ENCODE data around the gene RPL10A. TPM values are rescaled to one million over a fixed set of nuclear protein-coding genes. Genes with fewer than 3 reads are reported as not detected.

The RPL10A gene
- polyA plus RNA-seq, 2 of the 4 experiments (the other 2 are of a cell fraction): 1,150 to 1,645 TPM

DNA sequence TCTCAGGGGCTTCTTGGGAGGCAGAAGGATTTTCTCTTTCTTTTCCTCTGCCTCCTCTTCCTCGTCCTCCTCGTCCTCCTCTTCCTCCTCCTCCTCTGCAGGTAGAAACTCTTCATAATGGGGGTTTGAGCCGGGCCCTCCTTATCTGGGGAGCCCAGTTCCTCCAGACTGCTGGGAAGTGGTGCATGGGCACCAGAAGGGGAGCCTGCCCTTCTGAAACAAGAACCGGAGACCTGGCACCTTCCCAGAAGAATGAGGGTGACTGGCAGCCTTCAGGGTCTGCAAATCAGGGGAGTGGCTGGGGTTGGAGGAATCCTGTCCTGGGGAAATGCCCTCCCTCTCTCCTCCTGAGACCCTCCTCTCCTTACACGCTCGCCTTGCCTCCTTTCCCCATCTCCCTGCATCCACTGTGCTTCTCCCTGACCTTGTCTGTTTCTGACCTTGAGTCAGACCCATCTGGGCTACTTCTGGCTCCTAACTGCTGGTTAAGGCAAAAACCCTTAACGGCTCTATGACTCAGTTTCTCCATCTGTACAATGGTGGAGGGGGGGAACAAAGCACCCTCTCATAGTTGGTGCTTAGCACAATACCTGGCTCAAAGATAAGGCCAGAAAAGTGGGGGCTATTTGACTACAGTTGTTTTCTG lies 42.8 kb downstream of the RPL10A start:
- no peak for FAIRE-seq

DNA sequence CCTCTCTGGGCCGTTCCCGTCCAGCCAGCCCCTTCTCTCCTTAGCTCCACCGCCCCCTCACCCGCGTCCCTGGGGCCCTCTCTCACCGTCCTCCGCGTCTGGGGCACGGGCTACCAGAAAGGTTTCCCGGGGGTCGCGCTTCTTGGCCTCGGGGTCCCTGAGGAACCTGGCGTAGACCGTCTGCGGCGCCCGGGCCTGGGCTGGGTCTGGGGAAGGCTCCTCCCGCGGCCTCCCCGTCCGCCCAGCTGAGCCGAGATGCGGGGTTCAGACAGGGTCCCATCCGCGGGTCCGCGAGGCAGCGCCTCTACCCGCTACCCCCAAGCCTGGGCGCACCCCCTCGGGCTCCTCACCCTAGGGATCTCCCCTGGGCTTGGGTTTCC lies 43.4 kb downstream of the RPL10A start:
- DNase-seq (ENCODE audit: low read depth in 1 of 2, low spot score in 1 of 2): no peak
- Histone ChIP-seq H3K4me1 (no peaks in the 10 kb centered on the region), H3K4me2 (no peak overlapping the region), H3K27ac (no peak overlapping the region), H3K9me3 (no peaks in the 10 kb centered on the region), H3K4me3 (no peak overlapping the region)
- ATAC-seq: no peak
- no peak for TF ChIP-seq KDM1A (IDR thresholded peaks at IDR 0.05; ENCODE audit: low read depth)
- ChIA-PET CTCF (interaction anchor here (1.1 to 2.3 kb wide), 2 partner anchors 11 to 225 kb away, joined by 3 to 5 read pairs; partner anchors contain the start of gene ARMC12), POLR2A (no interaction called here)
- WGBS (ENCODE audit: missing lambda C conversion rate): 77% methylated on average over 31 of the region's 32 CpGs
- FAIRE-seq: no peak

More for the DNA sequence above, 42.8 kb downstream of the RPL10A start:
- no peaks in the 10 kb centered on the region for H3K4me1 ChIP-seq
- no peaks in the 10 kb centered on the region for H3K9me3 ChIP-seq
- DNase-seq (ENCODE audit: low read depth in 1 of 2, low spot score in 1 of 2) (no peak), ATAC-seq (no peak)
- CTCF ChIA-PET: interaction anchor here (1.1 to 2.3 kb wide), 2 partner anchors 11 to 226 kb away, joined by 3 to 5 read pairs; partner anchors contain the start of gene ARMC12
- POLR2A ChIA-PET: no interaction called here
- no peak overlapping the region for H3K27ac ChIP-seq
- WGBS (ENCODE audit: missing lambda C conversion rate): 67% methylated on average over 6 of the region's 7 CpGs
- no peak overlapping the region for H3K4me2 ChIP-seq
- TF ChIP-seq, protein P1, sequence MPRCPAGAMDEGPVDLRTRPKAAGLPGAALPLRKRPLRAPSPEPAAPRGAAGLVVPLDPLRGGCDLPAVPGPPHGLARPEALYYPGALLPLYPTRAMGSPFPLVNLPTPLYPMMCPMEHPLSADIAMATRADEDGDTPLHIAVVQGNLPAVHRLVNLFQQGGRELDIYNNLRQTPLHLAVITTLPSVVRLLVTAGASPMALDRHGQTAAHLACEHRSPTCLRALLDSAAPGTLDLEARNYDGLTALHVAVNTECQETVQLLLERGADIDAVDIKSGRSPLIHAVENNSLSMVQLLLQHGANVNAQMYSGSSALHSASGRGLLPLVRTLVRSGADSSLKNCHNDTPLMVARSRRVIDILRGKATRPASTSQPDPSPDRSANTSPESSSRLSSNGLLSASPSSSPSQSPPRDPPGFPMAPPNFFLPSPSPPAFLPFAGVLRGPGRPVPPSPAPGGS (IDR thresholded peaks at IDR 0.05): no peak
- TF ChIP-seq BHLHE40 (IDR thresholded peaks at IDR 0.05; ENCODE audit: low read depth, low read length): no peak
- TF ChIP-seq POLR2AphosphoS2 (conservative IDR thresholded peaks at IDR 0.05; ENCODE audit: low read length): no peak
- no peak for TF ChIP-seq SREBF2 (IDR thresholded peaks at IDR 0.05)
- no peak for TF ChIP-seq KDM1A (IDR thresholded peaks at IDR 0.05; ENCODE audit: low read depth)
- no peak for TF ChIP-seq TP53 (CRISPR knock-in tag; IDR thresholded peaks at IDR 0.05)
- no peak for TF ChIP-seq CEBPB (IDR thresholded peaks at IDR 0.05)
- TF ChIP-seq, protein P2, sequence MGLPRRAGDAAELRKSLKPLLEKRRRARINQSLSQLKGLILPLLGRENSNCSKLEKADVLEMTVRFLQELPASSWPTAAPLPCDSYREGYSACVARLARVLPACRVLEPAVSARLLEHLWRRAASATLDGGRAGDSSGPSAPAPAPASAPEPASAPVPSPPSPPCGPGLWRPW (IDR thresholded peaks at IDR 0.05): no peak
- no peak for TF ChIP-seq JUNB (IDR thresholded peaks at IDR 0.05)
- H3K4me3 ChIP-seq: no peak overlapping the region

DNA sequence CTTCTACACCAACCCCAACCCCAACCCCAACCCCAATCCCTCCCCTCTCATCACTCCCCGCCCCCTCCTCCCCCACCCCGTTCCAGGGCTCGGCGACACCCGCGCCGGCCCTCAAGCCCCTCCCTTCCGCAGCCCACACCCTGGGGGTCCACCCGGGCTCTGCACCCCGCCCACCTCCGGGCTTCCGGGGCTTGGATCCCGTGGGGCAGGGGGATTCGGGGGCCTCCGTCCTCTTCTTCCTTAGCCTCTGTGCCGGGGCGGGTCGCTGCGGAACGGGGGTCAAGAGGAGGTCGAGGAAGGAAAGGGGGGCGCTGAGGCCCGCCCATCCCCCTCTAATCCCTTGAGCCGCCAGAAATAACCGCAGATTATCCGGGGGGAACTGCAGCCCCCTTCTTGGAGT lies 43.8 kb downstream of the RPL10A start:
- ChIA-PET POLR2A (no interaction called here), CTCF (interaction anchor here (0.5 to 1.1 kb wide), 2 partner anchors 10 to 135 kb away, joined by 3 read pairs; no protein-coding TSS in a partner anchor)
- Histone ChIP-seq H3K27ac (no peak overlapping the region), H3K4me2 (no peak overlapping the region), H3K4me1 (no peaks in the 10 kb centered on the region), H3K4me3 (no peak overlapping the region), H3K9me3 (no peaks in the 10 kb centered on the region)
- no peak for TF ChIP-seq FOSB (CRISPR knock-in tag; IDR thresholded peaks at IDR 0.05)
- TF ChIP-seq HOXB5 (CRISPR knock-in tag; IDR thresholded peaks at IDR 0.05): no peak
- TF ChIP-seq, protein P3, sequence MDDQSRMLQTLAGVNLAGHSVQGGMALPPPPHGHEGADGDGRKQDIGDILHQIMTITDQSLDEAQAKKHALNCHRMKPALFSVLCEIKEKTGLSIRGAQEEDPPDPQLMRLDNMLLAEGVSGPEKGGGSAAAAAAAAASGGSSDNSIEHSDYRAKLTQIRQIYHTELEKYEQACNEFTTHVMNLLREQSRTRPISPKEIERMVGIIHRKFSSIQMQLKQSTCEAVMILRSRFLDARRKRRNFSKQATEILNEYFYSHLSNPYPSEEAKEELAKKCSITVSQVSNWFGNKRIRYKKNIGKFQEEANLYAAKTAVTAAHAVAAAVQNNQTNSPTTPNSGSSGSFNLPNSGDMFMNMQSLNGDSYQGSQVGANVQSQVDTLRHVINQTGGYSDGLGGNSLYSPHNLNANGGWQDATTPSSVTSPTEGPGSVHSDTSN (IDR thresholded peaks at IDR 0.05): no peak
- TF ChIP-seq ZFP36 (IDR thresholded peaks at IDR 0.05; ENCODE audit: borderline replicate concordance, partially characterized antibody): no peak
- TF ChIP-seq TP53 (CRISPR knock-in tag; IDR thresholded peaks at IDR 0.05): no peak
- no peak for TF ChIP-seq NPAS2 (CRISPR knock-in tag; IDR thresholded peaks at IDR 0.05; ENCODE audit: borderline replicate concordance)
- no peak for TF ChIP-seq KDM5A (IDR thresholded peaks at IDR 0.05)
- TF ChIP-seq HEYL (CRISPR knock-in tag; IDR thresholded peaks at IDR 0.05): no peak
- no peak for TF ChIP-seq MAZ (IDR thresholded peaks at IDR 0.05; ENCODE audit: borderline replicate concordance, low read depth, low read length)
- no peak for TF ChIP-seq JUN (IDR thresholded peaks at IDR 0.05)
- FAIRE-seq (no peak), ATAC-seq (no peak), DNase-seq (ENCODE audit: low read depth in 1 of 2, low spot score in 1 of 2) (no peak)
- WGBS (ENCODE audit: missing lambda C conversion rate): 0% methylated on average over 1 of the region's 26 CpGs

DNA sequence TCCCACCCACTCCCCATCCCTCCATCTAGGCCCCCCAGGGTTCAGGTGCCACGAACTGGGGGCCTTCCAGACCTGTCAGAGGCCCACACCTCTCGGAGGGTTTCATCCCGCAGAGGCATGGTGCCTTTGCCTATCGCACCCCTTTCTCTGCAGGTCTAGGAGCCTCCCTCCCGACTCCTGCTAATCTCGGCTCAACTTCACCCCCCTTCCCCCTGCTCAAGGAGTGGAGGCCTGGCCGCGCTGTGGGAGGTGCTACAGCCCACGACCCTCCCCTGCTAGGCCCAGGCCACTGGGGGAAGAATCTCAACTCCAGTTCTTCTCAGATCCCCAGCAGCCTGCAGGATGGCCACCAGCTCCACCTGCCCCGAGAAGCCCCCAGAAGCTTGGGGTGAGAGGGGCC lies 44.5 kb downstream of the RPL10A start, which contains the start of gene TULP1:
Gene TULP1, minus strand, starts transcription at position 157 of the 400 bp plus-strand sequence. Its CDS starts 38 bp downstream, at position 119.
- POLR2A ChIA-PET: no interaction called here
- TF ChIP-seq PHF8 (IDR thresholded peaks at IDR 0.05; ENCODE audit: borderline replicate concordance, low read depth): no peak
- TF ChIP-seq, protein P4, sequence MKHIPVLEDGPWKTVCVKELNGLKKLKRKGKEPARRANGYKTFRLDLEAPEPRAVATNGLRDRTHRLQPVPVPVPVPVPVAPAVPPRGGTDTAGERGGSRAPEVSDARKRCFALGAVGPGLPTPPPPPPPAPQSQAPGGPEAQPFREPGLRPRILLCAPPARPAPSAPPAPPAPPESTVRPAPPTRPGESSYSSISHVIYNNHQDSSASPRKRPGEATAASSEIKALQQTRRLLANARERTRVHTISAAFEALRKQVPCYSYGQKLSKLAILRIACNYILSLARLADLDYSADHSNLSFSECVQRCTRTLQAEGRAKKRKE (CRISPR knock-in tag; IDR thresholded peaks at IDR 0.05; ENCODE audit: low read depth): no peak
- TF ChIP-seq ESRRA (IDR thresholded peaks at IDR 0.05; ENCODE audit: borderline replicate concordance, low read length): no peak
- TF ChIP-seq MAZ (IDR thresholded peaks at IDR 0.05; ENCODE audit: borderline replicate concordance, low read depth, low read length): no peak
- TF ChIP-seq SREBF2 (IDR thresholded peaks at IDR 0.05): no peak
- TF ChIP-seq HOXA7 (CRISPR knock-in tag; IDR thresholded peaks at IDR 0.05): no peak
- no peak for TF ChIP-seq NR3C1 (IDR thresholded peaks at IDR 0.05)
- no peak for TF ChIP-seq MAFK (IDR thresholded peaks at IDR 0.05; ENCODE audit: partially characterized antibody)
- TF ChIP-seq KDM1A (IDR thresholded peaks at IDR 0.05; ENCODE audit: low read depth): no peak
- no peak for TF ChIP-seq RARB (CRISPR knock-in tag; IDR thresholded peaks at IDR 0.05)
- TF ChIP-seq NPAS2 (CRISPR knock-in tag; IDR thresholded peaks at IDR 0.05; ENCODE audit: borderline replicate concordance): no peak
- no peak for TF ChIP-seq NFE2L2 (conservative IDR thresholded peaks at IDR 0.05; ENCODE audit: low read length)
- TF ChIP-seq, protein P2 (IDR thresholded peaks at IDR 0.05): no peak
- no peak for TF ChIP-seq CHD4 (IDR thresholded peaks at IDR 0.05; ENCODE audit: borderline replicate concordance)
- TF ChIP-seq RAD21 (conservative IDR thresholded peaks at IDR 0.05 in 1 of 2, IDR thresholded peaks at IDR 0.05 in 1 of 2): no peak

More for the DNA sequence above, 44.5 kb downstream of the RPL10A start, which contains the start of gene TULP1:
- no peak within 1 kb of the TSS for H3K27ac ChIP-seq
- H3K4me2 ChIP-seq: no peak within 1 kb of the TSS
- no peak within 1 kb of the TSS for H3K4me3 ChIP-seq
- 67% methylated on average over 9 of the region's 10 CpGs for WGBS (ENCODE audit: missing lambda C conversion rate)
- no peak for FAIRE-seq
- no peaks in the 10 kb centered on the region for H3K9me3 ChIP-seq
- CTCF ChIA-PET: no interaction called here
- no peak for ATAC-seq
- H3K4me1 ChIP-seq: no peaks in the 10 kb centered on the region
- no peak for DNase-seq (ENCODE audit: low read depth in 1 of 2, low spot score in 1 of 2)

All from A549 (cell line).